Measurements from ENCODE around the gene DNAH6.

Gene DNAH6

GRCh38 chr2:84640411-84640810 is 124.1 kb downstream of the DNAH6 start:
- Histone ChIP-seq H3F3A (ENCODE audit: insufficient read depth, low read length) (no peaks in the 10 kb centered on the region), H3K4me1 (ENCODE audit: insufficient read depth, low read length, severe bottlenecking) (no peaks in the 10 kb centered on the region), H3K9me2 (ENCODE audit: low read depth, low read length) (no peaks in the 10 kb centered on the region), H3K9me3 (ENCODE audit: low read length) (no peaks in the 10 kb centered on the region), H3K79me2 (ENCODE audit: insufficient read depth, low read length) (no peaks in the 10 kb centered on the region), H3K36me3 (ENCODE audit: insufficient read depth, low read length) (no peaks in the 10 kb centered on the region), H3K27ac (ENCODE audit: low read depth, low read length, poor library complexity, severe bottlenecking) (no peak overlapping the region), H3K4me3 (ENCODE audit: low read depth, low read length, poor library complexity, severe bottlenecking) (no peak overlapping the region), H2AFZ (ENCODE audit: low read length) (no peak overlapping the region), H4K20me1 (ENCODE audit: insufficient read depth, low read length) (no peaks in the 10 kb centered on the region), H3K27me3 (ENCODE audit: insufficient read depth, low read length) (no peaks in the 10 kb centered on the region), H3K4me2 (ENCODE audit: low read length) (no peak overlapping the region), H3K9ac (ENCODE audit: low read length) (no peak overlapping the region)
- TF ChIP-seq EZH2 (IDR thresholded peaks at IDR 0.05; ENCODE audit: borderline replicate concordance, low read length): no peak
- TF ChIP-seq, protein P1, sequence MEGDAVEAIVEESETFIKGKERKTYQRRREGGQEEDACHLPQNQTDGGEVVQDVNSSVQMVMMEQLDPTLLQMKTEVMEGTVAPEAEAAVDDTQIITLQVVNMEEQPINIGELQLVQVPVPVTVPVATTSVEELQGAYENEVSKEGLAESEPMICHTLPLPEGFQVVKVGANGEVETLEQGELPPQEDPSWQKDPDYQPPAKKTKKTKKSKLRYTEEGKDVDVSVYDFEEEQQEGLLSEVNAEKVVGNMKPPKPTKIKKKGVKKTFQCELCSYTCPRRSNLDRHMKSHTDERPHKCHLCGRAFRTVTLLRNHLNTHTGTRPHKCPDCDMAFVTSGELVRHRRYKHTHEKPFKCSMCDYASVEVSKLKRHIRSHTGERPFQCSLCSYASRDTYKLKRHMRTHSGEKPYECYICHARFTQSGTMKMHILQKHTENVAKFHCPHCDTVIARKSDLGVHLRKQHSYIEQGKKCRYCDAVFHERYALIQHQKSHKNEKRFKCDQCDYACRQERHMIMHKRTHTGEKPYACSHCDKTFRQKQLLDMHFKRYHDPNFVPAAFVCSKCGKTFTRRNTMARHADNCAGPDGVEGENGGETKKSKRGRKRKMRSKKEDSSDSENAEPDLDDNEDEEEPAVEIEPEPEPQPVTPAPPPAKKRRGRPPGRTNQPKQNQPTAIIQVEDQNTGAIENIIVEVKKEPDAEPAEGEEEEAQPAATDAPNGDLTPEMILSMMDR (IDR thresholded peaks at IDR 0.05; ENCODE audit: low read length): no peak

GRCh38 chr2:84641021-84641420 is 124.7 kb downstream of the DNAH6 start:
- no peak overlapping the region for H3K9ac ChIP-seq (ENCODE audit: low read length)
- H3K9me3 ChIP-seq (ENCODE audit: low read length): no peaks in the 10 kb centered on the region
- no peak overlapping the region for H2AFZ ChIP-seq (ENCODE audit: low read length)
- no peak overlapping the region for H3K4me2 ChIP-seq (ENCODE audit: low read length)
- no peaks in the 10 kb centered on the region for H3K4me1 ChIP-seq (ENCODE audit: insufficient read depth, low read length, severe bottlenecking)
- H3K4me3 ChIP-seq (ENCODE audit: low read depth, low read length, poor library complexity, severe bottlenecking): no peak overlapping the region
- no peaks in the 10 kb centered on the region for H3K79me2 ChIP-seq (ENCODE audit: insufficient read depth, low read length)
- no peak overlapping the region for H3K27ac ChIP-seq (ENCODE audit: low read depth, low read length, poor library complexity, severe bottlenecking)
- no peak for TF ChIP-seq EZH2 (IDR thresholded peaks at IDR 0.05; ENCODE audit: borderline replicate concordance, low read length)
- TF ChIP-seq, protein P1 (IDR thresholded peaks at IDR 0.05; ENCODE audit: low read length): no peak
- no peaks in the 10 kb centered on the region for H3K36me3 ChIP-seq (ENCODE audit: insufficient read depth, low read length)
- H3F3A ChIP-seq (ENCODE audit: insufficient read depth, low read length): no peaks in the 10 kb centered on the region
- H4K20me1 ChIP-seq (ENCODE audit: insufficient read depth, low read length): no peaks in the 10 kb centered on the region
- H3K9me2 ChIP-seq (ENCODE audit: low read depth, low read length): no peaks in the 10 kb centered on the region
- no peaks in the 10 kb centered on the region for H3K27me3 ChIP-seq (ENCODE audit: insufficient read depth, low read length)

GRCh38 chr2:84643991-84644390 is 127.7 kb downstream of the DNAH6 start:
- Histone ChIP-seq H3K36me3 (ENCODE audit: insufficient read depth, low read length) (no peaks in the 10 kb centered on the region), H3K9me2 (ENCODE audit: low read depth, low read length) (no peaks in the 10 kb centered on the region), H2AFZ (ENCODE audit: low read length) (no peak overlapping the region), H3K79me2 (ENCODE audit: insufficient read depth, low read length) (no peaks in the 10 kb centered on the region), H4K20me1 (ENCODE audit: insufficient read depth, low read length) (no peaks in the 10 kb centered on the region), H3K9ac (ENCODE audit: low read length) (no peak overlapping the region), H3K4me2 (ENCODE audit: low read length) (no peak overlapping the region), H3K27ac (ENCODE audit: low read depth, low read length, poor library complexity, severe bottlenecking) (no peak overlapping the region), H3F3A (ENCODE audit: insufficient read depth, low read length) (no peaks in the 10 kb centered on the region), H3K4me3 (ENCODE audit: low read depth, low read length, poor library complexity, severe bottlenecking) (no peak overlapping the region), H3K27me3 (ENCODE audit: insufficient read depth, low read length) (no peaks in the 10 kb centered on the region), H3K9me3 (ENCODE audit: low read length) (no peaks in the 10 kb centered on the region), H3K4me1 (ENCODE audit: insufficient read depth, low read length, severe bottlenecking) (no peaks in the 10 kb centered on the region)
- TF ChIP-seq EZH2 (IDR thresholded peaks at IDR 0.05; ENCODE audit: borderline replicate concordance, low read length): no peak
- TF ChIP-seq, protein P1 (IDR thresholded peaks at IDR 0.05; ENCODE audit: low read length): no peak
